Measurements from ENCODE around the gene EME2.

The EME2 gene

DNA sequence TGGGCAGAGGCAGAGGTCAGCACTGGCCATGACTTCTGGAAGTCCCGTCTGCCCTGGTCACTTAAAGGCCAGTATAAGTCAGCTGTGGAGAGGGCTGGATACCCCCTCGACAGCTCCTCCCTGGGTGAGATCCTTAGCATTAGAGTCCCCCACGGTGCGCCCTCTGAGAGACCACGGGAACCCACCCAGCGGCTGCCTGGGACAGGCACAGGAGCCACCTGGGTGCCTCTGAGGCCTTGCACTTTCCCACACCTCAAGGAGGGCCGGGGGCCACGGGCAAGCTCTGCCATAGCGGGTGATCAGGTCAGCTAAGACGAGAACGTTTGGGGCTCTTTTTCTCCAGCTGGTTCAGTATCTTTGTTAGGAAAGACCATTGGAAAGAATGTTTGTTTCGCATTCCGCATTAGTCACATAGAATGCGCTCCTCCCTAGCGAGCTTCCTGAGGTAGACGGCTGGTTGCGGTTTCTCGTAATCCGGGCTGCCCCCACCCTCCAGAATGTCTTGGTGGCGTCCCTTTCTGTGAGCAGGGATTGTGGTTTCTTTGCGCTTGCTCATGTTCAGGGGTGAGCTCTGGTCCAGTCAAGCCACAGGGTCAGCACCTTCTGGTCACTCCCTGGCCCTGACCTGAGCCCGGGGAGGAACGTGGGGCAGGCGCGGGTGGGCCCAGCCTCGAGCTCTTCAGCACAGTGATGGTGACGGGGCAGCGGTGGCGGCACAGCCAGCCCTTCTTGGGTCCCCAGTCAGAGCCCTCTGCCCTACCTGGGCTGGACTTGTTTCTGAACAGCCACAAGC is 26.5 kb upstream of the EME2 start:
- ATAC-seq, result no peak

GRCh38 chr16:1746693-1747195 is 25.9 kb upstream of the EME2 start:
- ATAC-seq, result no peak

DNA sequence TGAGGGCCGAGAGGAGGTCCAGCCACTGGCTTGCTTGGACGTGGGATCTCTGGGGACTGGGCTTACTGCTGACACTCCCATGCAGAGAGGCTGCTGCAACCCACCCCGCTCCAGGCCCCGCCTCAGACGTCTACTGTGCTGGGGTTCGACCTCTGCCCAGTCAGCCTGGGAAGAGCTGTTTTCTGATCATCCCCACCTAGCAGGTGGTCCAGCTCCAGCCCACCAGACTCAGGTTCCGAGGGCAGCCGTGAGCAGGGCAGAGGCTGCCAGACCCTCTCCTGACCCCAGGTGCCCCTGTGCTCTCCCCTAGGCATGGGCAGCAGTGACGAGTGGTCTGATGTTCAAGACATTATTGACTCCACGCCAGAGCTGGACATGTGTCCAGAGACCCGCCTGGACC is 24.7 kb upstream of the EME2 start:
- ATAC-seq, result no peak

- ATAC-seq, result no peak
Measured at GRCh38 chr16:1749152-1750117, 23.2 kb upstream of the EME2 start.

- no peak for ATAC-seq
Measured at GRCh38 chr16:1751946-1752345, 20.7 kb upstream of the EME2 start.

DNA sequence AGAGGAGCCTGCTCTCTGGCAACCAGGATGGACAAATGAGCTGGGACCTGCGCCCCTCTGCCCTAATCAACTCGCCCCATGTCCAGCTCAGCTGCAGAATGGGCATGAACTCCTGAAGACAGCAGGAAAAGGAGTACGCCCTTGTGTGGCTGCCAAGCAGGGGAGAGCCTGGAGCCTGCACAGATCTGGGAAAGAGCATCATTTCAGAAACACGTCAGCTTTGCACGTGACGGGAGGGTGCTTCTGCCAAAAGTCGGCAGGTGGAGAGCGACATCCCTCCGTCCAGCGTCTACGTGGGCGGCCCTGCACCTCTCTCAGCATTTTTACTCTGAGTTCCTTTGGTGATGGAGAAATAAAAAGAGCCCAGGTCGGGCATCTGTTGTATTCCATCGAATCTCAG is 19.8 kb upstream of the EME2 start:
- ATAC-seq, result no peak

DNA sequence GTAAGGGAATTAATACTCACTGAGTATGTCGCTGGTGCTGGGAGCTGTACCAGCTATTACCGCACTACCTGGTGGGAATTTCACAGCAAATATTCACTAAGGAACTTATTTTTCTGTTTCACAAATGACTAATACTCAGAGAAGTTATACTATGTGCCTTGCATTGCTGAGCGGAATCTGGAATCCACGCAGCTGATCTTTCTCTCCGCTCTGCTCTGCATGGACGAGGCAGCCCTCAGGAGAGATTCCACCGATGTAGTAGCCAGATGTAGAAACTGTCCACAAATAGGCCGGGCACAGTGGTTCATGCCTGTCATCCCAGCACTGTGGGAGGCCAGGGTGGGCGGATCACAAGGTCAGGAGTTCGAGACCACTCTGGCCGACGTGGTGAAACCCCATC is 18.4 kb upstream of the EME2 start:
- no peak for ATAC-seq

- no peak for ATAC-seq
Measured at GRCh38 chr16:1757714-1758461, 14.7 kb upstream of the EME2 start.

DNA sequence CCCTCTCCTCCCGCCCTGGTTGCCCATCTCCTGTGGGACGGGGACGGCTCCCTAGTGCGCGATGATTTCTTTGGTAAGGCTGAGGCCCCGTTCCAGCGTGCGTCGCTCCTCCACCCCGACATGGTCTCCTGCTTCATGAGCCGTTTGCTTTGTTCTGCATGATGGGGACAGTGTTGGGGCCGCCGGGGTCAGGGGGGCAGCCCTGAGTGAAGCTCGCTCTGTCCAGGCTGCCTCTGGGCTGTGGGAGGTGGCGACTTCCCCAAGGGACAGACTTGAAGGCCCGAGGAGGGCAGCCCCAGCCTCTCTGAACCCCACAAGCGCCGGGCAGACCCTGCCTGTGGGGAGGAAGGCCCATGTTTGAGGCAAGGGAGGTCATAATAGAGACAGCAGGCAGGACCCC is 13.7 kb upstream of the EME2 start:
- no peak for ATAC-seq

- no peak for ATAC-seq
Measured at GRCh38 chr16:1759511-1759910, 13.1 kb upstream of the EME2 start.

DNA sequence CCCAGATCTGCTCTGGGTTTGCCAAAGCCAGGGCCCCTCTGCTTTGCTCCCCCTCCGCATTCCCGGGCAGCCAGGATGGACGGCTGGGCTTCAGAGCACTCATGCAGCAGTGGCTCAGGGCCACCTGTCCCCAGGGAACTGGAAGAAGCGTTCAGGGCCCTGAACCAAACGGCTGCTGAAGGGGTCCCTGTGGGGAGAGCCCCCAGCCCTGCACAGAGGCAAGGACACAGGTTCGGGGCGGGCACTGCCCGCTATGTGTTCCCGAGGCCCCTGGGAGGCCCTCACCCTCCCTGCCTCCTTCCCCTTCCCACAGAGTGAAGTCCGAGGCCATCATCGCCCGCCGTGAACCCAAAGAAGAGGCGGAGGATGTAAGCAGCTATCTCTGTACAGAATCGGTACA is 11.7 kb upstream of the EME2 start:
- ATAC-seq, result no peak

- ATAC-seq, result no peak
Measured at GRCh38 chr16:1761751-1762150, 10.9 kb upstream of the EME2 start.

GRCh38 chr16:1762196-1762878 is 10.3 kb upstream of the EME2 start:
- no peak for ATAC-seq

- ATAC-seq, result no peak
Measured at GRCh38 chr16:1762879-1763520, 9.6 kb upstream of the EME2 start.

DNA sequence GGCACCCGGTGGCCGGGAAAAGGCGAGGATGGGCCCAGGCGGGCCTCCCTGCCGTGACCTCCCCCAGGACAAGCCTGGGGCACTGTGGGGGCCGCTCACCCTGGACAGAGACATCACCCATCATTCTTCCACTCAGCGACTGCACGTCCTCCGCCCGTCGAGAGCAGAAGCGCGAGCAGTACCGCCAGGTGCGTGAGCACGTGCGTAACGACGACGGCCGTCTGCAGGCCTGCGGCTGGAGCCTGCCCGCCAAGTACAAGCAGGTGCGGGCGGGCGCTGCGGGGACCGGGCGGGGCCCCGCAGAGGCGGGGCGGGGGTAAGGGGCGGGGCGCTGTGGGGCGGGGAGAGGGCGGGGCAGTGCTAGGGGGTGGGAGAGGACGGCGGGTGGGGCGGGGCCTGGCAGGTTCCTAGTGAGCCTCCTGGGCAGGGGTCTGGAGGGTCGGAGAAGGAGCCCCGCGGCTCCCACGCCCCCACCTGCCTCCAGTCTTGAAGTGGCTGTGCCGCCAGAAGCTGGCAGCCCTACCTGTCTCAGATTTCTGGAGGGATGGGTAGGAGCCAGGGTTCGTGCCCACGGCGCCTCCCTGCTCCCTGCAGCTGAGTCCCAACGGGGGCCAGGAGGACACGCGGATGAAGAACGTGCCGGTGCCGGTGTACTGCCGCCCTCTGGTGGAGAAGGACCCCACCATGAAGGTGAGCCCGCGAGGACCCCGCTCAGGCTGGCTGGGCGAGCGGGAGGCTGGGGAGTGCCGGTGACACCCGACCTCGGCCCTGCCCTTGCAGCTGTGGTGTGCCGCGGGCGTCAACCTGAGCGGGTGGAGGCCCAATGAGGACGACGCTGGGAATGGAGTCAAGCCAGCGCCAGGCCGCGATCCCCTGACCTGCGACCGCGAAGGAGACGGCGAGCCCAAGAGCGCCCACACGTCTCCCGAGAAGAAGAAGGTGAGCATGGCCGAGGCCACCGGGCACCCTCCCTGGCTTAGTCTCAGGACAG is 8.8 kb upstream of the EME2 start:
- ATAC-seq, result no peak

GRCh38 chr16:1764971-1765370 is 7.6 kb upstream of the EME2 start:
- no peak for ATAC-seq

- no peak for ATAC-seq
Measured at GRCh38 chr16:1765826-1766225, 6.8 kb upstream of the EME2 start.

GRCh38 chr16:1766231-1766630 is 6.4 kb upstream of the EME2 start:
- no peak for ATAC-seq

- ATAC-seq, result no peak
Measured at GRCh38 chr16:1766701-1767100, 5.9 kb upstream of the EME2 start.

Measured in activated CD4-positive, CD25-positive, alpha-beta regulatory T cell treated with anti-CD3 and anti-CD28 coated beads, Interleukin-2, amount 50 U/mL, for 24 hours (primary cell).